ENCODE results near the gene YIPF1.

Gene YIPF1

GRCh38 chr1:53889304-53890298, at the start of gene YIPF1:
TSS of gene YIPF1 (minus strand) at chr1:53889797. CDS start at chr1:53888937, 860 bp downstream.
- peak; percentile 54 to 78 (median 70) for DNase-seq (ENCODE audit: low read depth in 3 of 3, low spot score in 1 of 3)

GRCh38 chr1:53938136-53938830, 48.7 kb upstream of the YIPF1 start:
- DNase-seq (ENCODE audit: low read depth in 3 of 3, low spot score in 1 of 3), result no peak

- no peak for DNase-seq (ENCODE audit: low read depth in 3 of 3, low spot score in 1 of 3)
Measured at GRCh38 chr1:53936430-53936829, 46.8 kb upstream of the YIPF1 start.

GRCh38 chr1:53934170-53934765, 44.7 kb upstream of the YIPF1 start:
- no peak for DNase-seq (ENCODE audit: low read depth in 3 of 3, low spot score in 1 of 3)

DNA sequence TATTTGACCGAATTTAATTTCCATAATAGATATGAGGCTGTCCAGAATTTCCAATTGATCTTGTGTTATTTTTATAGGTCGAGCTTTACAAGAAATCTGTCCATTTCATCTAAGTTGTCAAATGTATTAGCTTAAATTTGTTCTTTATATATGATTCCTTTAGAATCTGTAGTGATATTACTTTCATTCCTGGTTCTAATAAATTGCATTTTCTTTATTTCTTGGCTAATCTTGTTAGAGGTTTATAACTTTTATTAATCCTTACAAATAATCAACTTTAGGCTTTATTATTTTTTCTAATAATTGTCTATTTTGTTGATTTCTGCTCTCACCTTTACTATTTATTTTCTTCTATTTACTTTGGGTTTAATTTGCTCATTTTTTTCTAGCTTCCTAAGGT, 41.9 kb upstream of the YIPF1 start:
- DNase-seq (ENCODE audit: low read depth in 3 of 3, low spot score in 1 of 3), result no peak

DNA sequence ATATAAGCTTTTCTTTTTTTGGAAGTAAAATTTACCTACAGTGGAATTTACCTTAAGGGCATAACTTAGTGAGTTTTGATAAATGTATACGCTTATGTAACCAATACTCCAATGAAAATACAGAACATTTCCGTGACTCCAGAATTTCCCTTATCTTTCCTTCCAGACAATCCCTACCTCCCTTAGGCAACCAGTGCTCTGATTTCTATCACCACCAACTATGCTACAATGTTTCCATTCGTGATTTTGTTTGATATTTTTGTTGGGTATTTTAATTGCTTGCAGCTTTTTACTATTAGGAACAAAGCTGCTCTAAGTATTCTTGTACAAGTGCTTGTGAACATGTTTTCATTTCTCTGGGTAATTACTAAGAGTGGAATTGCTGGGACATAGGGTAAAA, 41.3 kb upstream of the YIPF1 start:
- no peak for DNase-seq (ENCODE audit: low read depth in 3 of 3, low spot score in 1 of 3)

DNA sequence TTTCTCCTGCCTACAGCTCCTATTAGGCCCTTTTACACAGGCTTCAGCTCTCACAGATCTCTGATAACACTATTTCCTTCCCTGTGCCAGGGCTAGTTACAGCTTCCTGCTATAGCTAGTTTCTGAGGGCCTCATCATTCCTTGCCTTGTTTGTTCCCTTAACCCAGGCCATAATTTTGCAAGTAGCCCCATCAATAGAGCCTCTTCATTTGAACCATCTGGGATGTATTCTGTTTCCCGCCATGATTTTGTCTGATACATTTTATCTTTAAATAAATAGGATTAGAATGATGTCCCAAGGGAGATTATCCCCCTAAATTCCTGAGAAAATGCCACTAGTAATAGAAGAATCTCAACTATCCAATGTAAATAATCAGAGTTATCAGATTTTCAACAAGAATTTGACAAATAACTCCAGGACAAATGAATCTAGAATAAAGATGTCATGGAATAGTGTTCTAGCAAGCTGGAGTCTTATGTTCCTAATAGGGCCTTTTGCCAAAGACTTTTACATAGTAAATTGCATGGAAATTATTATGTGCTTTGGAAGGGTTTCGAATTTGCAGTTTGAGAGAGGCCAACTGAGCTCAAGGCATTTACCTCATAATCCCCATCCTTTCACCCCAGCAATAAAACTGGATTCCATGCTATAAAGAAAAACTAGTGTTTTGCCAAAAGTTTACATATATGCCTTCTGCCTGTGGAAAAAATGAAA, 39.8 kb upstream of the YIPF1 start:
- DNase-seq (ENCODE audit: low read depth in 3 of 3, low spot score in 1 of 3), result no peak

GRCh38 chr1:53927376-53927881, 37.8 kb upstream of the YIPF1 start:
- DNase-seq (ENCODE audit: low read depth in 3 of 3, low spot score in 1 of 3), result no peak

DNA sequence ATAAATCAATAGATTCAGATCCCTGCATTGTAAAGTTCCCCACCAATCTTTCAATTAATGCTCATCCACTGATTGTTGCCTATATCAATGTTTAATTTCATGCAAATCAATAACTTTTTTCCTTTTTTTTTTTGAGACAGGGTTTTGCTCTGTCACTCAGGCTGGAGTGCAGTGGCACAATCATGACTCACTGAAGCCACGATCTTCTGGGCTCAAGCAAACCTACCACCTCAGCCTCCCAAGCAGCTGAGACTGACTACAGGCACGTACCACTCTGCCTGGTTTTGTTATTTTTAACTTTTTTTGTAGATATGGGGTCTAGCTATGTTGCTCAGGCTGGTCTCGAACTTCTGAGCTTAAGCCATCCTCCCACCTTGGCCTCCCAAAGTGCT, 30.1 kb upstream of the YIPF1 start:
- DNase-seq (ENCODE audit: low read depth in 3 of 3, low spot score in 1 of 3), result no peak

DNA sequence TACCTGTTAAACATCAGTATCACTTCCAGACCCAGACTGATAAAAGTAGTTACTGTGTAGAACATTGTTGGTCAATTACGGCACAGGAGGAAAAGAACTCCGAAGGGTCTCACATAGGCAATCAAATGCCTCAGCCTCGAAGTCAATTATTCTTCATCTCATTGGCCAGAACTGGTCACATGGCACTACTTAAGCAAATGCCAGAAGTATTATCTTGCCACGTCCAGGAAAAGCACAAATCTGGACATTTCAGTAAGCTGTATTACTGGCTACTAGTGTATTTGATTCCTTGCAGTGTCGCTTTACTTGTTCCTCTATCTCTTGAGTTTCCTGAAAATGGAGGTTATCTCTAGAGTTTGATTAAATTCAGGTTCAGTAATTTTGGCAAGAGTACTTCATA, 28.7 kb upstream of the YIPF1 start:
- DNase-seq (ENCODE audit: low read depth in 3 of 3, low spot score in 1 of 3), result no peak

- DNase-seq (ENCODE audit: low read depth in 3 of 3, low spot score in 1 of 3), result no peak
Measured at GRCh38 chr1:53913352-53914033, 23.9 kb upstream of the YIPF1 start.

DNA sequence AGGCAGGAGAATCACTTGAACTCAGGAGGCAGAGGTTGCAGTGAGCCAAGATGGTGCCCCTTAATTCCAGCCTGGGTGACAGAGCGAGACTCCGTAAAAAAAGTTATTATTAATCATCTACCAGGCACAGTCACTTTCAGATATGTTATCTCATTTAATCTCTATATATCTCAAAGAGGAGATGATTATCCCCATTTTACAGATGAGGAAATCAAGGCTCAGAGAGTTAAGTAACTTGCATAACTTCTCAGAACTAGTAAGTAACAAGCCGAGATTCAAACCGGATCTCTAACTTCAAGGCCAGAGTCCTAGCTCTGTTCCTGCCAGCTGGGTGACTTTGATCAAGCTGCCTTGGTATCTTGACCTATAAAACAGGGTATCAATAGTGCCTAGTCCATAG, 21.8 kb upstream of the YIPF1 start:
- no peak for DNase-seq (ENCODE audit: low read depth in 3 of 3, low spot score in 1 of 3)

DNA sequence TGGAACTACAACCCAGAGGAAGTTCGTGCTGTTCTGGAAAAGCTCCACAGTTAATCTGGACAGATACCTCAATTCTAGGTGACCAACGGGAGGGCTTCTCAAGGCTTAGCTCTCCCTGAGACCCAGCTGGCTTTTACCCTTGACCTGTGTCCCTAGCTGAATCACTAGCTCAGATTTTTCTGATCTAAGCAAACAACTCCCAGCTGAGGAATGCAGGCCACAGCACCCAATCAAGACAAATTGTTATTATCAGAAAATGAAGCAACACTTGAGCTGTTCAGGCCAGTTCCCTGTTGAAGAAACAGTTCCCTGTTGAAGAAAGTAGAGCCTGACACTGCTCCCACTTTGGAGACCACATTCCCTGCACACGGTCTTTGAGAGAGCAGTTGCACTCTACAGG, 20.3 kb upstream of the YIPF1 start:
- DNase-seq (ENCODE audit: low read depth in 3 of 3, low spot score in 1 of 3), result no peak

- DNase-seq (ENCODE audit: low read depth in 3 of 3, low spot score in 1 of 3), result no peak
Measured at GRCh38 chr1:53906121-53906520, 16.5 kb upstream of the YIPF1 start.

GRCh38 chr1:53905509-53905908, 15.9 kb upstream of the YIPF1 start:
- DNase-seq (ENCODE audit: low read depth in 3 of 3, low spot score in 1 of 3), result no peak

- no peak for DNase-seq (ENCODE audit: low read depth in 3 of 3, low spot score in 1 of 3)
Measured at GRCh38 chr1:53902235-53903138, 12.9 kb upstream of the YIPF1 start.

DNA sequence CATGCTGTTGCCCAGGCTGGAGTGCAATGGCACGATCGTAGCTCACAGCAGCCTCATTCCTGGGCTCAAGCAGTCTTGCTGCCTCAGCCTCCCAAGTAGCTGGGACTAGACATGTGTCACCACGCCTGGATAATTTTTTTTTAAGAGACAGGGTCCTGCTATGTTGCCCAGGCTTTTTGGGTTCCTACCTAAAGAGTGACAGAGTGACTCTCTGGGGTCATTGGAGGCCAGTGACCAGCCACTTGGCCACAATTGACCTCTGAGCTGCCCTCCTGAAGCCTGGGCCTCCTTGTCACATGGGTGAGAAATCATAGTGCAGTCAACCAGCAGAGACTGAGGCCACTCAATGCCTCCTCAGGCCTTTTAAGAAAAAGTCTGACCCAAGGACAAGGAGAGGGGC, 10.1 kb upstream of the YIPF1 start:
- no peak for DNase-seq (ENCODE audit: low read depth in 3 of 3, low spot score in 1 of 3)

- DNase-seq (ENCODE audit: low read depth in 3 of 3, low spot score in 1 of 3), result no peak
Measured at GRCh38 chr1:53899206-53899628, 9.6 kb upstream of the YIPF1 start.

GRCh38 chr1:53896635-53897229, 7.1 kb upstream of the YIPF1 start:
- no peak for DNase-seq (ENCODE audit: low read depth in 3 of 3, low spot score in 1 of 3)
